ENCODE results near the gene MACF1. TPM values are rescaled to one million over a fixed set of nuclear protein-coding genes. Genes with fewer than 3 reads are reported as not detected.
A peak's percentile ranks its signal among the peaks of the same experiment; 100 is the strongest.

Gene MACF1
- total and polyA plus RNA-seq, 2 of the 13 experiments (the other 11 are each of a cell fraction or from before 2014, with no cell fraction given) = 36.7 to 65.4 TPM

- H3K9ac ChIP-seq (ENCODE audit: insufficient read depth, low read depth, low read length) = no peak overlapping the region
- H2AFZ ChIP-seq (ENCODE audit: low read length) = no peak overlapping the region
- in situ Hi-C loops (cut with HindIII; ENCODE audit: extremely low pct_ligation_motif_present, low pct_unique_long_range_greater_than_20kb) = no loop called here
- peak overlapping the region; percentile 74 for H3K4me2 ChIP-seq (ENCODE audit: low read depth, low read length)
- H4K20me1 ChIP-seq (ENCODE audit: insufficient read depth, low read length) = no peaks in the 10 kb centered on the region
- H3K79me2 ChIP-seq (ENCODE audit: insufficient read depth, low read length) = no peaks in the 10 kb centered on the region
- no peaks in the 10 kb centered on the region for H3K9me3 ChIP-seq (ENCODE audit: low read length)
- FAIRE-seq (no peak), DNase-seq (ENCODE audit: low spot score) (peak; percentile 13), ATAC-seq (no peak)
- BruUV-seq (replicated peaks) = no TSS peak
- peaks cover 65% of the 10 kb centered on the region for H3K4me1 ChIP-seq (ENCODE audit: insufficient read depth, low read length)
- ChIA-PET POLR2A (no interaction called here), CTCF (ENCODE audit: low intra/inter-chr PET ratio, low total read pairs) (no interaction called here)
- peak overlapping the region in 1 of 3 experiments; percentile 37; a peak in 1 of 6 replicates for H3K4me3 ChIP-seq (replicated peaks in 1 of 3; ENCODE audit: insufficient read depth in 1 of 3, low read depth in 2 of 3, low read length in 3 of 3)
- H3K27me3 ChIP-seq (ENCODE audit: control insufficient read depth in 1 of 2, insufficient read depth in 2 of 2, low read length in 2 of 2) = no peaks in the 10 kb centered on the region; a peak in 1 of 5 replicates
- H3K36me3 ChIP-seq (replicated peaks in 1 of 2; ENCODE audit: control insufficient read depth in 1 of 2, insufficient read depth in 2 of 2, low read length in 2 of 2) = no peaks in the 10 kb centered on the region
- H3K27ac ChIP-seq (ENCODE audit: extremely low read length, insufficient read depth, low read length) = no peak overlapping the region
- intact Hi-C loops (cut with micrococcal nuclease; ENCODE audit: unreplicated experiment) = no loop called here
- TF ChIP-seq SOX6 (IDR thresholded peaks at IDR 0.05) (no peak), SOX6 (CRISPR knock-in tag; IDR thresholded peaks at IDR 0.05) (peak; percentile 16; the same call in 1 of the 2 replicates), ZNF503 (CRISPR knock-in tag; IDR thresholded peaks at IDR 0.05) (no peak), RXRB (CRISPR knock-in tag; IDR thresholded peaks at IDR 0.05; ENCODE audit: borderline replicate concordance) (peak; percentile 18; the same call in 1 of the 2 replicates), LCORL (IDR thresholded peaks at IDR 0.05) (no peak), LCORL (CRISPR knock-in tag; IDR thresholded peaks at IDR 0.05) (0 out of 2 replicates have a peak, but pooled peaks have one; percentile 20), SOX5 (CRISPR knock-in tag; IDR thresholded peaks at IDR 0.05; ENCODE audit: borderline replicate concordance) (peak; percentile 31; the same call in 1 of the 2 replicates), ZNF709 (CRISPR knock-in tag; IDR thresholded peaks at IDR 0.05) (no peak), DR1 (CRISPR knock-in tag; IDR thresholded peaks at IDR 0.05) (no peak), SOX13 (IDR thresholded peaks at IDR 0.05) (no peak), SOX13 (CRISPR knock-in tag; conservative IDR thresholded peaks at IDR 0.05 in 1 of 2, IDR thresholded peaks at IDR 0.05 in 1 of 2) (0 out of 4 replicates have a peak, but pooled peaks of 1 of the 2 experiments have one; percentile 35), GATA4 (IDR thresholded peaks at IDR 0.05; ENCODE audit: borderline replicate concordance, low read depth) (no peak), CREBL2 (CRISPR knock-in tag; IDR thresholded peaks at IDR 0.05; ENCODE audit: borderline replicate concordance) (no peak), ZNF3 (CRISPR knock-in tag; IDR thresholded peaks at IDR 0.05) (no peak), ZNF18 (CRISPR knock-in tag; IDR thresholded peaks at IDR 0.05; ENCODE audit: insufficient replicate concordance) (no peak), ZBTB26 (CRISPR knock-in tag; IDR thresholded peaks at IDR 0.05; ENCODE audit: borderline replicate concordance) (no peak), ZNF282 (IDR thresholded peaks at IDR 0.05; ENCODE audit: partially characterized antibody) (no peak), ASH2L (IDR thresholded peaks at IDR 0.05; ENCODE audit: insufficient read length, low read depth, low read length) (no peak), KLF6 (CRISPR knock-in tag; IDR thresholded peaks at IDR 0.05) (no peak), PITX1 (CRISPR knock-in tag; IDR thresholded peaks at IDR 0.05) (peak; percentile 85), ZNF879 (CRISPR knock-in tag; IDR thresholded peaks at IDR 0.05) (no peak), ZFX (CRISPR knock-in tag; IDR thresholded peaks at IDR 0.05; ENCODE audit: low read depth) (no peak), FOXA3 (CRISPR knock-in tag; IDR thresholded peaks at IDR 0.05) (peak; percentile 16; the same call in 1 of the 2 replicates), SAP130 (CRISPR knock-in tag; IDR thresholded peaks at IDR 0.05; ENCODE audit: low read depth) (0 out of 2 replicates have a peak, but pooled peaks have one; percentile 25)
Measured at GRCh38 chr1:39505289-39505688, 300.8 kb downstream of the MACF1 start.

All from HepG2 (cell line).